Measurements from ENCODE around the gene FAM78A.

Gene FAM78A

GRCh38 chr9:131318231-131319085 lies 42.1 kb upstream of the FAM78A start:
- H3K27ac Mint-ChIP-seq, result no peak overlapping the region
- no peak overlapping the region for H3K4me3 Mint-ChIP-seq
- no peaks in the 10 kb centered on the region for H3K36me3 Mint-ChIP-seq (ENCODE audit: low read depth)
- no peaks in the 10 kb centered on the region for H3K27me3 Mint-ChIP-seq (ENCODE audit: low read depth)
- no peaks in the 10 kb centered on the region for H3K4me1 Mint-ChIP-seq
- H3K9me3 Mint-ChIP-seq, result no peaks in the 10 kb centered on the region
- TF ChIP-seq CTCF (IDR thresholded peaks at IDR 0.05; ENCODE audit: unreplicated experiment in 3 of 3), result no peak

DNA sequence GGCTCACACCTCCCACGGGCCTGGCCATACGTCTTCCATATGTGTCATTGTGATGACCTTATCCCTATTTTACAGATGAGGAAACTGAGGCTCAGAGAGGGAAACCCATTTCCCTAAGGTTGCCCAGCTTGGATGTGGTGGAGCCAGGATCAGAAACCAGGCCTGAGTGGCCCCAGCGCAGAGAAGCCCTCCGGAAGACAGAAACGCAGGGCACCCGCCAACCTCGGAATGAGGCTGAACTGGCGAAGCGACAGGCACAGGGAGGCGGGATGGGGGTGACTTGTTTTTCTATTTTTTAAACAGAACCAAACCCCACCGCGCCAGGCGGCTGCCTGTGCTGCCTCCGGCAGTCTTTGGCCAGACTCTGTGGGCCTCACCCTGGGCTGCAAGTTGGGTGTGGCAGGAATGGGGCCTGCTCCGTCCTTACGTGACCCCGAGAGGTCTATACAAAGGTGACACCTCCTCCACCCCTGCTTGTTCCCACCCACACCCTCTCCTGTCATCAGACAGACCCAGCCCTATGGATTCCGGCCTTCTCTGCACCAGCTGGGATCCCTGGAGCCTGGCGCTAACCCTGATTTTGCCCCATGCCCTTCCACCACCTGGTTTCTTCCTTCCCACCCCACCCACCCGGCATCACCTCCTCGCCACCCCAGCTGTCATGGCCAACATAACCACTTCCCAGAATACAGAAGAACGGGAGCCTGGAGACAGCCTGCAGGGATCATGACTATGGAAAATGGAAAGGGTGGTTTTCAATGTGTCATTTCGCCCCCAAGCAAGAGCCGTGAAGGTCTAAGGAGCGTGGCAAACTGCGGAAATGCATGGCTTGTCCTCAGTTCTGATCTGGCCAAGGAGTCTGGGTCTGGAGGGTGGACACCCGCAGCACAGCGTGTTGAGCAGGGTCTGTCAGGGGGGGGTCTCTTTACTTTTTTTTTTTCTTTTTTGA lies 36.8 kb upstream of the FAM78A start:
- Mint-ChIP-seq H3K27me3 (ENCODE audit: low read depth) (peaks cover 5% of the 10 kb centered on the region), H3K9me3 (no peaks in the 10 kb centered on the region), H3K36me3 (ENCODE audit: low read depth) (no peaks in the 10 kb centered on the region), H3K4me3 (no peak overlapping the region), H3K27ac (no peak overlapping the region), H3K4me1 (no peaks in the 10 kb centered on the region)
- no peak for TF ChIP-seq CTCF (IDR thresholded peaks at IDR 0.05; ENCODE audit: unreplicated experiment in 3 of 3)

GRCh38 chr9:131312246-131312645 lies 35.9 kb upstream of the FAM78A start:
- Mint-ChIP-seq H3K36me3 (ENCODE audit: low read depth) (no peaks in the 10 kb centered on the region), H3K27ac (no peak overlapping the region), H3K4me1 (no peaks in the 10 kb centered on the region), H3K27me3 (ENCODE audit: low read depth) (peaks cover 5% of the 10 kb centered on the region), H3K4me3 (no peak overlapping the region), H3K9me3 (no peaks in the 10 kb centered on the region)
- TF ChIP-seq CTCF (IDR thresholded peaks at IDR 0.05; ENCODE audit: unreplicated experiment in 3 of 3), result no peak

DNA sequence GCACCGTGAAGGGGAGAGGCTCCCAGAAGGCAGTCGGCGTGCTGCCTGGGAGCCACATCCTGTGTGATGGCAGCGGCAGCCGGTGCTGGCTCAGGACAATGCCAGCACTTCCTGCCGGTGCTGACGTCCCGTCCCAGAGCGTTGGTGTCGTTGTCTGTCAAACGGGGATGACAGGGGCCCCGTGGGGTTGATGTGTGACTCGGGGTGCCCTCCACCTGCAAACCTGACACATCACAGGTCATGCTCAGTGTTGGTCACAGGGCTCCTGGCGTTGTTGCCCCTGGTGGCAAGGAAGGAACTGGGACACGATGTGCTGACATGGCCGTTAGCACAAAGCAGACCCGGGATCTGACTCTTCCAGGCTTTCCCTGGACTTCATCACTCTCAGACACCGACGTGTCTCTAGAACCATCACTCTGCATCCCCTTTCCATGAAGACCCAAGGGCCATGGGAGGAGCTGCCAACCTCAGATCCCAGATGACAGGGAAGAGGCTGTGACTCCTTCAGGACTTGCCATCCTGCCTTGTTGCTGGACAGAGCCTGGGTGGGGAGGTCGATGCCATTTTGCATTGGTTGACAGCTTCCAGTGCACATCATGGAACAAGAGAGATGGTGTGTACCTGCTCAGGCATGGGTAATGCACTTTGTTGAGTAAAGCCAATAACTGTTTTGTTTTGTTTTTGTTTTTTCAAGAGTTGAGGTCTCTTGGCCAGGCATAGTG lies 34.7 kb upstream of the FAM78A start:
- H3K9me3 Mint-ChIP-seq, result no peaks in the 10 kb centered on the region
- peaks cover 5% of the 10 kb centered on the region for H3K27me3 Mint-ChIP-seq (ENCODE audit: low read depth)
- no peaks in the 10 kb centered on the region for H3K36me3 Mint-ChIP-seq (ENCODE audit: low read depth)
- H3K4me3 Mint-ChIP-seq, result no peak overlapping the region
- H3K27ac Mint-ChIP-seq, result no peak overlapping the region
- no peak for TF ChIP-seq CTCF (IDR thresholded peaks at IDR 0.05; ENCODE audit: unreplicated experiment in 3 of 3)
- no peaks in the 10 kb centered on the region for H3K4me1 Mint-ChIP-seq

GRCh38 chr9:131309530-131310276 lies 33.4 kb upstream of the FAM78A start:
- H3K27me3 Mint-ChIP-seq (ENCODE audit: low read depth), result peaks cover 5% of the 10 kb centered on the region
- no peaks in the 10 kb centered on the region for H3K36me3 Mint-ChIP-seq (ENCODE audit: low read depth)
- no peaks in the 10 kb centered on the region for H3K9me3 Mint-ChIP-seq

More at GRCh38 chr9:131309530-131310276, 33.4 kb upstream of the FAM78A start:
- TF ChIP-seq CTCF (IDR thresholded peaks at IDR 0.05; ENCODE audit: unreplicated experiment in 3 of 3), result no peak
- Mint-ChIP-seq H3K27ac (no peak overlapping the region), H3K4me1 (no peaks in the 10 kb centered on the region), H3K4me3 (no peak overlapping the region)

Measured in nephron (organoid).